ENCODE data around the gene NUS1. TPM values are rescaled to one million over a fixed set of nuclear protein-coding genes. Genes with fewer than 3 reads are reported as not detected.

The NUS1 gene
- total RNA-seq (2022) (54.7 and 59.4 TPM in 2 replicates), Bru-seq, nascent RNA (percentile 95 among the genes with signal in this experiment), BruChase-seq, experiment 1, labeled RNA remaining after a 6-hour chase (percentile 95 among the genes with signal in this experiment), BruChase-seq, experiment 2, labeled RNA remaining after a 2-hour chase (percentile 93 among the genes with signal in this experiment)
- long read RNA-seq, full-length matches to known transcripts = 35 of 59 reads
- long read RNA-seq, partial matches to known transcripts = 17 of 59 reads
- long read RNA-seq, other reads (novel, unspliced or antisense) = 7 of 59 reads

GRCh38 chr6:117674991-117675657 is at the start of gene NUS1:
Gene NUS1 (plus strand): TSS chr6:117675469. CDS start chr6:117675671, 202 bp downstream.
- BruUV-seq (replicated peaks) = no TSS peak
- peak; percentile 98 for DNase-seq (ENCODE audit: unreplicated experiment)
- peak; percentile 62 for TF ChIP-seq CTCF (IDR thresholded peaks at IDR 0.05; ENCODE audit: unreplicated experiment)
- Mint-ChIP-seq H3K9me3 (ENCODE audit: unreplicated experiment) (no peaks in the 10 kb centered on the region), H3K36me3 (ENCODE audit: insufficient read depth, unreplicated experiment) (peaks cover 16% of the 10 kb centered on the region), H3K27ac (ENCODE audit: low read depth, unreplicated experiment) (peak within 1 kb of the TSS; percentile 82), H3K4me3 (ENCODE audit: unreplicated experiment) (peak within 1 kb of the TSS; percentile 93), H3K4me1 (ENCODE audit: insufficient read depth, unreplicated experiment) (peaks cover 45% of the 10 kb centered on the region), H3K27me3 (ENCODE audit: insufficient read depth, unreplicated experiment) (no peaks in the 10 kb centered on the region)
- ChIA-PET CTCF (interaction anchor here (1.0 kb wide), 1 partner anchor 37 kb away, joined by 3 read pairs; no protein-coding TSS in a partner anchor), POLR2A (interaction anchor here (0.7 to 1.2 kb wide), 3 partner anchors 8 to 1585 kb away, joined by 3 to 5 read pairs (median 4); partner anchors contain the start of gene GOPC)
- intact Hi-C loops (cut with micrococcal nuclease) = loop anchor here (5.0 to 10.0 kb wide), 2 partner anchors 73 to 230 kb away; partner anchors contain the start of gene GOPC

GRCh38 chr6:117627533-117627932 is 47.7 kb upstream of the NUS1 start:
- Mint-ChIP-seq H3K36me3 (ENCODE audit: insufficient read depth, unreplicated experiment) (no peaks in the 10 kb centered on the region), H3K27me3 (ENCODE audit: insufficient read depth, unreplicated experiment) (no peaks in the 10 kb centered on the region), H3K4me1 (ENCODE audit: insufficient read depth, unreplicated experiment) (no peaks in the 10 kb centered on the region), H3K4me3 (ENCODE audit: unreplicated experiment) (no peak overlapping the region), H3K9me3 (ENCODE audit: unreplicated experiment) (no peaks in the 10 kb centered on the region), H3K27ac (ENCODE audit: low read depth, unreplicated experiment) (no peak overlapping the region)
- BruUV-seq (replicated peaks) = no TSS peak
- intact Hi-C loops (cut with micrococcal nuclease) = no loop called here
- ChIA-PET CTCF (interaction anchor here (3.7 kb wide), 1 partner anchor 23 kb away, joined by 12 read pairs; no protein-coding TSS in a partner anchor), POLR2A (interaction anchor here (1.0 kb wide), 1 partner anchor 17 kb away, joined by 3 read pairs; no protein-coding TSS in a partner anchor)
- no peak for TF ChIP-seq CTCF (IDR thresholded peaks at IDR 0.05; ENCODE audit: unreplicated experiment)
- no peak for DNase-seq (ENCODE audit: unreplicated experiment)

- CTCF ChIA-PET = interaction anchor here (0.6 to 3.7 kb wide), 3 partner anchors 24 to 200 kb away, joined by 3 to 12 read pairs (median 4); no protein-coding TSS in a partner anchor
- no peaks in the 10 kb centered on the region for H3K4me1 Mint-ChIP-seq (ENCODE audit: insufficient read depth, unreplicated experiment)
- H3K27me3 Mint-ChIP-seq (ENCODE audit: insufficient read depth, unreplicated experiment) = no peaks in the 10 kb centered on the region
- TF ChIP-seq CTCF (IDR thresholded peaks at IDR 0.05; ENCODE audit: unreplicated experiment) = no peak
- POLR2A ChIA-PET = no interaction called here
- H3K36me3 Mint-ChIP-seq (ENCODE audit: insufficient read depth, unreplicated experiment) = peaks cover 4% of the 10 kb centered on the region
- no TSS peak for BruUV-seq (replicated peaks)
- no peak overlapping the region for H3K27ac Mint-ChIP-seq (ENCODE audit: low read depth, unreplicated experiment)
- no peak for DNase-seq (ENCODE audit: unreplicated experiment)
- H3K9me3 Mint-ChIP-seq (ENCODE audit: unreplicated experiment) = no peaks in the 10 kb centered on the region
- intact Hi-C loops (cut with micrococcal nuclease) = no loop called here
- no peak overlapping the region for H3K4me3 Mint-ChIP-seq (ENCODE audit: unreplicated experiment)
These were observed 46.1 kb upstream of the NUS1 start for GRCh38 chr6:117629119-117629660.

GRCh38 chr6:117637770-117638169 is 37.5 kb upstream of the NUS1 start:
- Mint-ChIP-seq H3K27me3 (ENCODE audit: insufficient read depth, unreplicated experiment) (no peaks in the 10 kb centered on the region), H3K4me1 (ENCODE audit: insufficient read depth, unreplicated experiment) (no peaks in the 10 kb centered on the region), H3K36me3 (ENCODE audit: insufficient read depth, unreplicated experiment) (peaks cover 6% of the 10 kb centered on the region), H3K4me3 (ENCODE audit: unreplicated experiment) (no peak overlapping the region), H3K27ac (ENCODE audit: low read depth, unreplicated experiment) (no peak overlapping the region), H3K9me3 (ENCODE audit: unreplicated experiment) (peaks cover 8% of the 10 kb centered on the region)
- ChIA-PET CTCF (interaction anchor here (0.9 kb wide), 1 partner anchor 37 kb away, joined by 3 read pairs; no protein-coding TSS in a partner anchor), POLR2A (interaction anchor here (0.6 kb wide), 1 partner anchor 31 kb away, joined by 4 read pairs; no protein-coding TSS in a partner anchor)
- intact Hi-C loops (cut with micrococcal nuclease) = no loop called here
- BruUV-seq (replicated peaks) = no TSS peak
- DNase-seq (ENCODE audit: unreplicated experiment) = no peak
- TF ChIP-seq CTCF (IDR thresholded peaks at IDR 0.05; ENCODE audit: unreplicated experiment) = no peak
